GM13977 (cell line): ENCODE results near the gene TMEM60.
"Not testable (repeated sequence)": the region's sequence is repeated elsewhere in the genome, so short reads cannot be mapped to it uniquely, and the experiment has no call there.

ENCODE experiments used
- DNase-seq: peaks from one replicate; pipeline ENCODE4 v3.0.0; 2012; ENCODE audit warnings: low spot score
- CTCF ChIP-seq: IDR thresholded peaks from 2 replicates; pipeline ENCODE4 v1.5.1; 2012; ENCODE audit warnings: mild to moderate bottlenecking, control low read depth; ENCODE audit not compliant: insufficient read depth; ENCODE audit errors: extremely low read depth, missing control alignments
- in situ Hi-C: fragments of 300-500 bp; cut with MboI; formaldehyde crosslinking; loops from one replicate; pipeline ENCODE4 v1.12.0; 2022; ENCODE audit warnings: low sequenced_read_pairs, low pct_unique_long_range_greater_than_20kb, mixed read lengths, inconsistent platforms; ENCODE audit not compliant: unreplicated experiment

TMEM60 gene

GRCh38 chr7:77837275-77837674, 39.0 kb upstream of the TMEM60 start:
- no peak for DNase-seq
- in situ Hi-C loops = no loop called here
- no peak for TF ChIP-seq CTCF

- in situ Hi-C loops, DNase-seq: not testable (repeated sequence)
Observed at GRCh38 chr7:77836425-77836824, 38.2 kb upstream of the TMEM60 start.

- no peak for TF ChIP-seq CTCF
- DNase-seq = no peak
- in situ Hi-C loops = no loop called here
Observed at GRCh38 chr7:77833136-77833535, 34.9 kb upstream of the TMEM60 start.

- no peak for DNase-seq
- in situ Hi-C loops = no loop called here
- no peak for TF ChIP-seq CTCF
Observed at GRCh38 chr7:77831953-77832352, 33.7 kb upstream of the TMEM60 start.

- DNase-seq = no peak
- no peak for TF ChIP-seq CTCF
- in situ Hi-C loops = no loop called here
Observed at GRCh38 chr7:77831481-77831880, 33.2 kb upstream of the TMEM60 start.

GRCh38 chr7:77830649-77831355, 32.6 kb upstream of the TMEM60 start:
- DNase-seq = no peak
- TF ChIP-seq CTCF = no peak
- in situ Hi-C loops = no loop called here

GRCh38 chr7:77827999-77828398, 29.8 kb upstream of the TMEM60 start:
- TF ChIP-seq CTCF = no peak
- DNase-seq = no peak
- in situ Hi-C loops = no loop called here
